Endometrial microvascular endothelial cells (primary cell): Measurements from ENCODE around the gene CRYZL1. TPM values are rescaled to one million over a fixed set of nuclear protein-coding genes. Genes with fewer than 3 reads are reported as not detected.

Source experiments
- in situ Hi-C: cut with HindIII; loops from 2 replicates; pipeline ENCODE4 v1.10.0; 2017; ENCODE audit warnings: low sequenced_read_pairs, low pct_unique_long_range_greater_than_20kb; ENCODE audit errors: inconsistent ontology term
- total RNA-seq: library from RNA; depleted of rRNA; stranded (reverse); fragments of >200 nt; gene quantifications from one replicate; pipeline ENCODE4 v1.2.3, GENCODE V29; 2015; ENCODE audit errors: inconsistent ontology term

The CRYZL1 gene
- total RNA-seq, 1 donor from 2014 or later: 25.8 TPM

GRCh38 chr21:33550772-33551660, 90.5 kb downstream of the CRYZL1 start:
- in situ Hi-C loops: no loop called here

DNA sequence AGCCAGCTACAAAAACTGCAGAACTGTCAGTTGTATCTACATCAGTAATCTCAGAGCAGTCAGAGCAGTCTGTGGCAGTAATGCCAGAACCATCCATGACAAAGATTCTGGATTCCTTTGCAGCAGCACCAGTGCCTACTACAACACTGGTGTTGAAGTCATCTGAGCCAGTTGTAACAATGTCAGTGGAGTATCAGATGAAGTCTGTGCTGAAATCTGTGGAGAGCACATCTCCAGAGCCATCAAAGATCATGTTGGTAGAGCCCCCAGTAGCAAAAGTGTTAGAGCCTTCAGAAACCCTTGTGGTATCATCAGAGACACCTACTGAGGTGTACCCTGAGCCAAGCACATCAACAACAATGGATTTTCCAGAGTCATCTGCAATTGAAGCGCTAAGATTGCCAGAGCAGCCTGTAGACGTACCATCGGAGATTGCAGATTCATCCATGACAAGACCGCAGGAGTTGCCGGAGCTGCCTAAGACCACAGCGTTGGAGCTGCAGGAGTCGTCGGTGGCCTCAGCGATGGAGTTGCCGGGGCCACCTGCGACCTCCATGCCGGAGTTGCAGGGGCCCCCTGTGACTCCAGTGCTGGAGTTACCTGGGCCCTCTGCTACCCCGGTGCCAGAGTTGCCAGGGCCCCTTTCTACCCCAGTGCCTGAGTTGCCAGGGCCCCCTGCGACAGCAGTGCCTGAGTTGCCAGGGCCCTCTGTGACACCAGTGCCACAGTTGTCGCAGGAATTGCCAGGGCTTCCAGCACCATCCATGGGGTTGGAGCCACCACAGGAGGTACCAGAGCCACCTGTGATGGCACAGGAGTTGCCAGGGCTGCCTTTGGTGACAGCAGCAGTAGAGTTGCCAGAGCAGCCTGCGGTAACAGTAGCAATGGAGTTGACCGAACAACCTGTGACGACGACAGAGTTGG, 91.4 kb downstream of the CRYZL1 start:
- in situ Hi-C loops: no loop called here

- in situ Hi-C loops: no loop called here
These were observed 95.5 kb downstream of the CRYZL1 start for GRCh38 chr21:33546086-33546485.

GRCh38 chr21:33544451-33545195, 96.9 kb downstream of the CRYZL1 start:
- in situ Hi-C loops: no loop called here

DNA sequence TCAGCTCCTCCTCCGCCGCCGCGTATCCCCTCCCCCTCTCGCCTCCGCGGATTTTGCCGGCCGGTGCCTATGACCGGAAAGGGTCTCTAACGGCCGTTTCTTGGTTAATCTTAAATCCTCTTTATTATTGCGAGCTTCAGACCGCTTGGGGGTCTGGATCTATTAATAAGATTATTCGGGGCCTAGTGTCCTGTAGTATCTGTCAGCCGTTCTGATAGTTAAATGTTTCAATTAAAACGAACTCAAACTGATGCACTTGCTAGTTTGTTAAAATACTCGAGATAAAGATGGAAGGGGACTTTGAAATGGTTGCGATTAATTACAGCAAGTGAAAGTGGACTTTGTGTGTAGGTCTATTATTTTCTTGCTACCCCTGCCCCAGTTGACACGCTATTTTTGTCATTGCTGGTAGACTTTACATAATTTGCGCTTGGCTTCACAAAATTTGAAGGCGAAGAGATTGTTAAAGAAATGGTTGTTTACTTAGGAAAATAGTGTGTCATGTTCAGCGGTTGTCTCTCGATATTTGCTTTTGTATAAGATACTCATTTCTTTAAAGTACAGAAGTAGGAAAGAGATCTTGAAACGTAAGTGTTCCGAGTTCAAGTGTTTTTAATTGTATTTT, 97.9 kb downstream of the CRYZL1 start:
- in situ Hi-C loops: no loop called here

- in situ Hi-C loops: no loop called here
These were observed 98.7 kb downstream of the CRYZL1 start, which contains the start of gene SON for GRCh38 chr21:33542640-33543504. SON (plus strand) TSS chr21:33543038; CDS start chr21:33543093, 55 bp downstream.

DNA sequence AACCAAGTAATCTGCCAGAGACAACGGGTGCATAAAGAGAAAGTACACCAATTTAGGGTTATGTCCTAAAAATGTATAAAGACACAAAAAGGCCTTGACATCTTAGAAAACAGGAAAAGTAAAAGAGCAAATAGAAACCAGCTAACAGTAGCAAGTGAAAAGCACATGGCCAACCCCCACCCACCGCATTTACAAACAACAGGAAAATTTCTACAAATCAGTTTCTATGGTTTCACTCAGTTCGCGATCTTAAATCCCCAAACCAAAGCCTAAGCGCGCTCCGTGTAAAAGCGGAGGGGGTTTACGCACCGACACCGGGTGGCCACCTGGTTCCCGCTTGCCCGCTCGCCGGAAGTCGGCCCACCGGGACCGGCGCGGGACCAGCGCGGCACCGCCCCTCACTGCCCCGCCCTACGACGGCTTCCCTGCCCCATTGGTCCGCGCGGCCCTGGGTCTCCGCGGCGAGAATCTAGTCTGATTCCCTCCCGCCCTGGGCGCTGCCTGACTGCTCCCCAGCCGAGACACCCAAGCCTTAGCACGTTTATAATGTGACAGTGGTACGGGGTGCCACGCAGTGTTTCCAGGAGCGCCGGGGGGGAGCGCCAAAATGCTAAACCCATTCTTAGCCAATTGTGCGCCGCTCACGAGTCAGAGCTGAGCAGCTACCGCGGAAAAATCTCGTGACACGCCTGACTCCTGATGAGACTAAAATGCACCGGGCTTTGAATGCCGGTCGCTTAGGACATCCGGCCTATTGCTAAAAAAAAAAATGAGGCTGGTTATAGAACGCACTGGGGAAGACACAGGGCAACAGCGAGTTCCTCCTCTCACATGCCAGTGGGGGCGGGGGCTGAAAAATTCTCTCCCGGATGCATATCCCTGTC, 99.5 kb downstream of the CRYZL1 start, which contains the start of gene GART:
Gene GART (minus strand): TSS at position 362 of the 884 bp plus-strand sequence. CDS start 2,802 bp downstream, outside the sequence.
- in situ Hi-C loops: no loop called here

- in situ Hi-C loops: no loop called here
These were observed 100.3 kb downstream of the CRYZL1 start for GRCh38 chr21:33541105-33541711.

DNA sequence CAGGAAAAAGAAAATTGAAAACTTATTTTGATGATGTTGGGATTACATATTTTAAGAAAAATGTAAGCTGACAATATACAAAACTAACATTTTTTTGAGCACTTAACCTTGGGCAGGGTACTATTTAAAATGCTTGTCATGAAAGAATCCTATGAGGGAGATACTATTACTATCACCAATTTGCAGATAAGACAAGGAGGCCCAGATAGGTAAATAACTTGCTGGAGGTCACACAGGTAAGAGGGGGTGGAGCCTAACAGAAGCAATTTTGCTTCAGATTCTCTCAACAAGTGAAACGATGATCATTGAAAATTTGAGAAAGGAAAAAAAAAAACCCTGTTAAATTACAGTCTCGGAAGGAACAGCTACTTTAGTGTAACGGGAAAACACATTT, 100.8 kb downstream of the CRYZL1 start:
- in situ Hi-C loops: no loop called here

- in situ Hi-C loops: no loop called here
These were observed 101.9 kb downstream of the CRYZL1 start for GRCh38 chr21:33539616-33540015.

Other genes starting within 250 kb of the CRYZL1 start
- 54.6 TPM for gene IFNGR2, start 238.3 kb downstream of the CRYZL1 start, total RNA-seq
- gene TMEM50B, start 161.8 kb downstream of the CRYZL1 start, total RNA-seq: 32.2 TPM
- 1.3 TPM for gene DNAJC28, start 150.0 kb downstream of the CRYZL1 start, total RNA-seq
- 131 TPM for gene GART, start 99.6 kb downstream of the CRYZL1 start, total RNA-seq
- gene SON, start 98.7 kb downstream of the CRYZL1 start, total RNA-seq: 130 TPM
- 49.7 TPM for gene DONSON, start 53.1 kb downstream of the CRYZL1 start, total RNA-seq
- 54.2 TPM for gene ITSN1, start 760 bp upstream of the CRYZL1 start, total RNA-seq